ENCODE measurements around the gene ARHGEF26.

The ARHGEF26 gene

DNA sequence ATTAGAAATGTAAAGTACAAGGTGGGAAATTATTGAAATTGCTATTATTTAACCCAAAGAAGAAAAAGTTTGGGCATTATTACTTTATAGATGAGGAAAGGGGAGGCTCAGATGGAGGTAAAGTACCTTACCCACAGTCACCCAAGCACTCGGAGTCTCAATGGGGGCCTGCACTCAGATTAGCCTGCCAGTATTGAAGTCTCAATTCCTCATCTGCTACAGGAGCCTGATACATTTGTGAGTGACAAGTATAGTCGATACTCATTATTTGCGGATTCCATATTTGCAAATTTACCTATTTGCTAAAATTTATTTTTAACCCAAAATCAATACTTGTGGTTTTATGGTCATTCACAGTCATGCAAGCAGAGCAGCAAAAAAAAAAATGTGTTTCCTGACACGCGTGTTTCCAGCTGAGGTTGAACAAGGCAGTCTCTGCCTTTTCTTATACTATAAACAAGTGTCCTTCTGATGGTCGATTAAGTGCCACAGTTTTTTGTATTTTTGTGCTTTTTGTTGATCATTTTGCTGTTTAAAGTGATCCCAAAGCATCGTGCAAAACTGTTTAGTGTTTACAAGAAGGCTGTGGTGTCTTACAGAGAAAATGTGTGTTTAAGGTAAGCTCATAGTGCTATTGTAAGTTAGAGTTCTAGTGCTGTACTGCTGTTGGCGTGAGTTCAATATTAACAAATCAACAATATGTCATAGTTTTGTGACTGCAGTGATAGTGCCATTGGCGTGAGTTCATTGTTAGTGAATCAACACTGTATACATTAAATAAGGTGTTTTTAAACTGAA is 48.0 kb downstream of the ARHGEF26 start:
- no peak for DNase-seq

DNA sequence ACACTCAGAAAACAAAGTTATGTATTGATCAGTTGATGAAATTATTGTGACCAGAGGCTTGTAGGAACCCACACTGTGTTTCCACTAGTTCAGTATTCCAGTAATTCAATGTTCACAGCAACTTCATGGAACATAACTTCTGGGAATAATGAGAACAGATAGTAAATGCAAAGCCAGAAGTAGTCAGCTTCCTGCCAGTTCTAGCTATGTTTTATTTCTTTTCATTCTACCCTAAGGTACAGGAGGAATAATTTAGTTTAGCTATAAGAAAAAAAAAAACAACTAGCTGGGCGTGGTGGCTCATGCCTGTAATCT is 48.6 kb downstream of the ARHGEF26 start:
- no peak for DNase-seq

DNA sequence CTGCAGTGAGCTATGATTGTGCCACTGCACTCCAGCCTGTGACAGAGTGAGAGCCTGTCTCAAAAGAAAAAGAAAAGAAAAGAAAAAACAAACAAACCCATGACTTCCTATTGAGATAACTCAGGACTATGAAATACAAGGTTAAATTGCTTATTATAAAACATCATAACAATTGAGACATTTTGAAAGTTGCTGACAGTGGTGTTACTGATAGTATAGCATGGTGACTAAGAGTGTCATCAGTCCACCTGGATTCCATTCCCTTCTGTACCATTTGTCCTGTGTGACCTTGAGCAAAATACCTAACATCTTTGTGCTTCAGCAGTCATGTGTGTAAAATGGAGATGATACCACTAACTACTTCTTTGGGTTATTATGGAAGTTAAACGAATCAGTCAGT is 49.1 kb downstream of the ARHGEF26 start:
- DNase-seq: no peak

DNA sequence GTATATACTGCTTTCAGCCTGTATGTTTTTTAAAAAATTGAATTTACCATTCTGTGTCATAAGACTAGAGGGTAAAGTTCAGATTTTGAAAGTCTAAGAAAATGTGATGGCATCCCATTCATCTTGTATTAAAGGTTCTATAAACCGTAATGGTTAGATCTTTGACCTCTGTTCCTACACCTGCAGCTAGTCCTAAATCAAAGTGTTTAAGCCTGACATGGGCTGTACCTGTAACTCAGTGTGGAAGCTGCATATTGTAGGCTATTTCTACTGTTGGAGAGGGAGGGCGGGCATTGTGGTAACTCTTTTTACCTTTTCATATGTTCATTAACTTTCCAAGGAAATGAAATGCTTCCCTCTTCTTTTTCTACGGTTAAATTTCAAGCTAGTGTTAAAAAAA is 53.9 kb downstream of the ARHGEF26 start:
- DNase-seq: no peak

DNA sequence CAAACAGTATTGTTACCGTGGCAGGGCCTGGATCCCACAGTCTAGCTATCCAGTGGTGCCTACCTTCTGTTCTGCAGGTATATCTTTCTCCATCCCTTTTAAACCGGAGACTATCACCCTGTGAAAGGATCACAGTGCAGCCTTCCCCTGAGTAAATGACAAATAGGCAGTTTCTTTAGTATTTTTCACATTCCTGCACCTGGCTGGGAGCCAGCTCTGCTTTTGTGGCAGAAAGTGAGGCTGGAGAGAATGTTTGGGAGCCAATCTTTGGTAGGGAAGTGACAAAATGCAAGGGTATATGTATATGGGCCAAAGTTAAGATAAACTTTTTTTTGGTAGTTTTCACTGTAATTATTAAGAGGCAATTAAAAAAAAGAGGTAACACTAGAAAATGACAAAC is 54.8 kb downstream of the ARHGEF26 start:
- no peak for DNase-seq

DNA sequence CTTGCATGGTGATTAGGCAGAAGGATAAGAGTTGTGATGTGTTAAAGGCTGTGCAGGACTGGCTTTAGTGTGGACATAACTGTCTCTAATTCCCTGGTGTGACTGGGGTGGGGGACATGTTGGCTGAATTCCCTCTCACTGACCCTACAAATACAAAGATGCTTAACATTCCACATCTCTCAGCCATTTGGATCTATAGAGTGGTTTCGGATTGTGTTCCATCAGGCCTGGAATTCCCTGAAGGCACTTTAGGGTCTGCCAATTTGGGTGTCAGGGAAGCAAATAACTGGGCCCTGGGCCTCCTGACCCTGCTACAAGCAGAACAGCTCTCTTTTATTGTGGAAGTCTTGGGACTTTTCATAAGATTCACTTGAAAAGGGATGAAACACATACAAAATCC is 56.2 kb downstream of the ARHGEF26 start:
- DNase-seq: no peak

DNA sequence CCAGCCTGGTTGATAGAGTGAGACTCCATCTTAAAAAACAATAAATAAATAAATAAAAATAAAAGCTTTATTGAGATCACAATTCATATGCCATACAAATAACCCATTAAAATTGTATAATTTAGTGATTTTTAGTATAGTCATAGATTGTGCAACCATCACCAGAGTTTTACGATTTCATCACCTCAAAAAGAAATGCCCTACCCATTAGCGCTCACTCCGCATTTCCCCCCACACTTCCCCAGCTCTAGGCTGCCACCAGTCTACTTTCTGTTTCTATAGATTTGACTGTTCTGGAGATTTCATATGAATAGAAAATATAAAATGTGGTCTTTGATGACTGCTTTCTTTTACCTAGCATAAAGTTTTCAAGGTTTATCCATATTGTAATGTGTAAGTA is 57.0 kb downstream of the ARHGEF26 start:
- no peak for DNase-seq

DNA sequence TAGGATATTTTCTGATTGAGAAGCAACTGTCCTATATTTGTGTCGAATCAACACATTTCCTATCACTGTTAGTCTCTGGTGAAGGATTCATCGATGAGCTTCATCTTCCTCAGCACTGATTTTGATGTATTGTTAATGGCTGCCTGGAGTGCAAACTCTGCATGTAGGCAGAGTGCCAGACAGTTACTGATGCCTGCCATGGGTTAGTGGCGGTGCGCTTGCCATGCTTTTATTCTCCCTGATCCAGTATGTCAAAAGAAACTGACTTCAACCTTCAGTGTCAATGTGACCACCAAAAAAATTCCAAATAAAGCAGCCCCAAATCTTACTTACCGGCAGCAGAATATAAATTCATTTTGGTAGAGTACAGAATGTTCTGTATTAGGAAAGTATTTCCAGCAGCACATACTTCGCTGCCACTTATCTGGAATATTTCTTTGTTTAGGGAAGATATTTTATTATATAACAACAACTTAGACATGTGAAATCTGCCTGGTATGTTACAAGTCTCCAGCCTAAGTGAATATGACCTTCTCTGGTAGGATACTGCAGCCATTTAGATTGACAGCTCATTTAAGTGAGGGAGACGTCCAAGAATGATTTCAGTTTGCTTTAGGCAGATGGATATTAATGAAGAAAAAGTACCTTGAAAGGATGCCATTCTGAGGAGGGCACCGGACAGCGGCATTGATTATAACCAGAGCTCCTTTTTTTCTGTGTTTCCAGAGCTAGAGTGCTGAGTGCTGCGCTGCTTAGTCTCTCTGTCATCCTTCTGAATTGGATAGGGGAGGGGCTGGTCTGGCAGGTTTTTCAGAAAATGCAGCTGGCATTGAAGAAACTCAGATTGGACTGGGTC is 59.9 kb downstream of the ARHGEF26 start:
- DNase-seq: no peak

DNA sequence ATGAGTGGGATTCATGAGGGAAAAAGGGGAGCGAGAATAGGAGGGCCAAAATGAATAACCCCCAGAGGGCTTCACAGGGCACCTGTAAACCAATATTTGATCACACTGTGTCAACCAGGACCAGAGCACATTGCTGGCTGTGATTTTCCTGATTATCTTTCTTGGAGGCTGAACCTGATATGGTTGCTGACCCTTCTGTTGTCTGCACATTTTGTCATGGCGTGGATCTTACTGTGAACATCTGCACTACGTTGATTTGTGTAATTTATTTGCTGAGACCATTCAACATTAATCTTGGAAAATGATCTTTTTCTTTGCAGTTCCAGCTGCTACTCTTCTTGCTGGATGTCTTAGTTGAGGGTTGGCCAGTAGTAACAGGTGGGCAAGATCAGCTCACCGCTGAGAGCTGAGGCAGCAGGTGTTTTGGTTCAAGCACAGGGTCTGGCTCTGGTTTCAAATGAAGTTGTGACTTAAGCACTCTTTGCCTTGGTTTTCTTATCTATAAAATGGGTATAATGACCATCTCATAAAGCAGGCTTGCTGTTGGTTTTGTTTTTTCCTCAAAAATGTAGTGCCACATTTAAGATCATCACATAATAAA is 61.2 kb downstream of the ARHGEF26 start:
- DNase-seq: no peak

DNA sequence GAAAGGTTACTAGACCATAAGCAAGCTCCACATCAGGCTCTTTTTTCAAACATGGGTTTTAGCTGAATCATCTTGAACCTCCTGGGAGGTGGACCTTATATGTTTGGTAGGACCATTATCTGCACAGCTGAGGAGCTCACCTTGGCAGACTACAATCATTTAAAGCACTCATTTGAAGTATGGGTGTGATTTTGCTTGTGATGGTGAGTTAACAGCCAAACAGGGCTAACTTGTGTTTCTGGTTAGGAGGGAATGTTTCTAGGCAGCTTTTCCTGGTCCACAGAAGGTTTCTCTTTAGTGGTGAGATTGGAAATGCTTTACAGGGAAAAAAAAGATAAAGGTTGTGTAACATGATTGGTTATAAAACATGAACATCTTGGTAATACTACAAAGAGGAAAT is 61.8 kb downstream of the ARHGEF26 start:
- DNase-seq: no peak

DNA sequence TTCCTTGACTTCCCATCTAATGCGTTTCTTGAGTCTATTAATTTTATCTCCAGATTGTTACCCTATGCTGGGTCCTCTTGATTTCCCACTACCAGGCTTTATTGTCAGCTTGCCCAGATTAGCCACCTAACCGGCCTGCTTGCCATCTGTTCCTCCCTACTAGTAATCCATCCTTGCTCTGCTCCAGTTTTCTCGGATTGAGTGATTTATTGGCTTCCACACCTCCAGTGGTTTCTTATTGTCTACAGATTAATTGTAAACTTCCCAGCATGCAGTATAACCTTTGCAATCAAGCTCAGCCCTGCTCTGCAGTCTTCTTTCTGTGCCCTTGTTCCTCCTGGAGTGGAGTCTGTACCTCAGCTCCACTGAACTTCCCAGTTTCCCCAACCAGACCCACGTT is 63.4 kb downstream of the ARHGEF26 start:
- no peak for DNase-seq

DNA sequence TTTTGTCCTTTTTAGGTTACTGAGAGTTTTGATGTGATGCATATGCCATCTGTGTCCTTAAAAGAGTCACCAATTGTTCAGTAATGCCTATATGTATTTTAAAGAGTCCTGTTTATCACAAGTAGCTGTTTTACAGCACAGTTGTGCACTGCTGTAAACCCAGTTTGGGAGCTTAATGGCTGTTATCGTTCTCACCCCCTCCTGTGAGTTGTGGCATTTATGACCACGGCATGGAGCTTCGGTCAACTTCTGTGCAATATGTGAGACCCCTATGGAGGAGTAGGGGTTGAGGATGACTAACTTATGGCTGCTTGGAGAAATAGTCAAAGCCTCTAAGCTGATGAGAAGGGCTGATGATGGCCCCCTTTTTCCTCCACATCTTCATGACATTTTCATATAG is 67.2 kb downstream of the ARHGEF26 start:
- no peak for DNase-seq

DNA sequence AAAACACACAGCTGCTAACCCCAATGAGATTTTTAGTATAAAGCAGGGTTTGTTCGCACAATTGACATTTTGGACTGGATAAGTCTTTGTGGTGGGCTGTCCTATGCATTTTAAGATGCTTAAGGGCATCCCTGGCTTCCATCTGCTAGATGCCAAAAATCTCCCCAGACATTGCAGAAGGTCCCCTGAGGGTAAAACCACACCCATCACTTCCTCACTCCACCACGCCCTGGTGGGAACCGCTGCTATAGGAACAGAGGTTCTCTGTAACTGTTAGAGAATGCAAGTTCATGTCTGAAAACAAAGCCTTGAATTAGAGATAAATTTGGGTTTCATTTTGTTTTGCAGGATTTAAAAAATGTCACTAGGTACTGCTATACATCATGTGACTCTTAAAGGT is 67.7 kb downstream of the ARHGEF26 start:
- no peak for DNase-seq

DNA sequence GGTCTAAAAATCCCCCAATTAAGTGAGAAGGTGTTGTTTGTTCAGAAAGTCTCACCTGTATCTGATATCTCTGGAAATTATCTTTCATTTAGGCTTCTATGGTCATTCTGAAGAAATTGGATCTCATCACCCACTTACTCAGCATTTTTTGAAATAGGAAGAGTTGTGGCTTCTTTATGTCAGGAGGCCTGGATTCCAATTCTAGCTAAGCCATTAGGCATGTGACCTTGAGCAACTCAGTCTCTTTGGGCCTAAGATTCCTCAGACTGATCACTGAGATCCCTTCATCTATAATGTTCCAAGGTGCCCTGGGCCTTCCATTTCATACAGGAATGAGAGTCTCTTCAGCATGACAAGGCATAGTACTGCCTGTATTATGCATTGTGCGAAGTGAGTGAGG is 70.3 kb downstream of the ARHGEF26 start:
- no peak for DNase-seq

DNA sequence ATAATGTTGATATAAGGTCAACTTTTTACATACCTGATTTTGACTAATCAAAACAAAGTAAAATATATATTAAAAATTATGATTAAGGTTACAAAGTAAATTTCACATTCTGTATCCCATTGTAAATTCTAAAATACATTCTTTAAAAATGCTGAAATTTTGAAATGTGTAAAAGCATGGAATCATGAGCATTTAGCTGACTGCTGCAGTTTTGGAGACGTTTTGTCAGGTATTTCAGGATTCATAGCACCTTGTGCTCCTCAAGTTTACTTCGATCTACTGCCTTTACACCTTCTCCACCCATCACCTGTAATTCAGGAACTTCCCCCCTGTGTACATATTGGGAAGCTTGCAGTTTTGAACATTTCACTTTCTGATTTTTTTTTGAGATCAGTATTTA is 71.0 kb downstream of the ARHGEF26 start:
- no peak for DNase-seq

DNA sequence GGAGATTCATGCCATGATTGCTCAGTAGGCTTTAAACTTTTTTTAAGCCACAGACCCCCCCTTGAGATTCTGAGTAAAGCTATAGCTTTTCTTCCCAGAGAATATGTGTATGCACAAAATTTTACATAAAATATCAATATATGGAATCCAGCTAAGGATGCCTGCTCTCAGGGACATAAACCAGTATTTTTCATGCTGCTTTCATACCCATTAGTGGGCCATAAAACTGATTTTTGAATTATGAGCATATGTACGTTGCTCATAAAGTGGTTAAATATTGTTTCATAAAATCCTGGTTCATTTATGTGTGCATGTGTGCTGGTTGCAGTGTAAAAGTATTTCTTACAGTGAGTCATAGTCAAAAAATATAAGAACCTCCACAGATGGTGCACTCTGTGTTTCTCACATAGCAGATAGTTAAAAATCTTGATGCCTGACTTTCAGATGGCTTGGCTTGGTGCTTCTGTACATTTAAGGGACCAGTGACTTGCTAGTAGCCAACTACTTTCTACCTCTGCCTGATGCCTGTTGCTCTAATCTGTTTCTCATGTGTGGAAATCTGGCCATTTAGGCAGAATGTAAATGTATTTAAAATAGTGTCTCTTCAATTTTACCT is 71.9 kb downstream of the ARHGEF26 start:
- DNase-seq: no peak

DNA sequence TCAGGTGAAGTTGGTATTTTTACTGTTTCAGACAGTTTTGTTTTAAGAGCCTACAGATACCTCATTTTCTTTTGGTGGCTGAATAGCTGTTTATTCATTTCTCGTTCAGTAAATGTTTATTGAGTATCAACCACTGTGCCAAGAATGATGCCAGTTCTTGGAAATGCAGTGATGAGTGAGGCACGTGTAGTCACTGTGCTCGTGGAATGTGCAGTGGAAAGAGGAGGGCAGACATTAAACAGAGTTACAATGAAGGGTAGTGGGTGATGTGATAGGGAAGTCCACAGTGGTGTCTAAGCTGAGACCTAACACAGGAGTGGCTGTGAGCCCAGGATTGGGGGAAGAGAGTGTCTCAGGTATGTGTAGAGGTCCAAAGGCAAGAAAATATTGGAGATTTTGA is 73.7 kb downstream of the ARHGEF26 start:
- no peak for DNase-seq

DNA sequence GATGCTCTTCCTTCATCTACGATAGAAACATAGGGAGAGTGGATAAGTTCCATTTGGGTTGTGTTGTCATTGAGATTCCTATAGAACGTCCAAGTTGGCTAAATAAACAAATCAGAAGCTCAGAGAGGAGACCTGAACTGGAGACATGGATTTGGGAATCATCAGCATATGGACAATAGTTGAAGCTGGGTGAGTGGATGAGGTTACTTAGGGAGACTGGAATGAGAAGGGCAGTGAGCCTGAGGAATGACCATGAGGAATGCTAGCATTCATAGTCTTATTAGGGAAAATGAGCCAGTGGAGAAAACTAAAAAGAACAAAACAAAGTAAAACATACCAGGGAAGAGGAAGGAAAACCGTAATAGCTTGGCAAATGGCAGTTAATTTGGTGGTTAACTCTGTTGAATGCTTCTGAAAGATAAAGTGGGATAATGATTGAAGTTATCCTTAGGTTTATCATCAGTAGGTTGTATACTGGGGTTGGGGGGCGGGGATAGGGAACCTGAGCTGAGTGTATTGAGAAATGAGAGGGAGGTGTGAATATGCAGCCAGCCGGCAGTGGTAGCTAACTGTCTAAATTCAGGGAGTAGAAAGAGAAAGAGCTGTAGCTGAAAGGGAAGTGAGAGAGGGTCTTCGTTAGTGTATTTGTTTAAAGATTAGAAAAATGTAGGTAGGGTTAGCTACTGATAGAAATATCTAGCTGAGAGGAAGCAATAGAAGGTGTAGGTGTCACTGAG is 74.6 kb downstream of the ARHGEF26 start:
- no peak for DNase-seq

DNA sequence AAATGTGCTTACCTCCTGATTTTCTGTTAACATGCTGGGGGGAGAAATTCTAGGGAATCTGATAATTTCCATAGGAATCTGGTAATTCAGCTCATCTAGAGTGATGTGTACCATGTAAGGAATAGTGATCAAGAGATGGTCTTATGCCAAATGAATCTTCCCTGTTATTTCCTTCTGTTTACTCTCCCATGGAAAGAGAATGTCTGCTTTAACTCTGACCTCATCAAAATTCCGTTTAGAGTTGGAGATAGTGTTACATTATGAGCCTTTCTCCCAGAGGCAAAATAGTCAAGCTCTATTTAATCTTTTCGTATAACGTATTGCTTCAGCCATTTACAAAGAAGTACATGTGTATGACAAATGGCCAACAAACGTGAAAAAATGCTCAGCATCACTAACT is 76.6 kb downstream of the ARHGEF26 start:
- DNase-seq: no peak

DNA sequence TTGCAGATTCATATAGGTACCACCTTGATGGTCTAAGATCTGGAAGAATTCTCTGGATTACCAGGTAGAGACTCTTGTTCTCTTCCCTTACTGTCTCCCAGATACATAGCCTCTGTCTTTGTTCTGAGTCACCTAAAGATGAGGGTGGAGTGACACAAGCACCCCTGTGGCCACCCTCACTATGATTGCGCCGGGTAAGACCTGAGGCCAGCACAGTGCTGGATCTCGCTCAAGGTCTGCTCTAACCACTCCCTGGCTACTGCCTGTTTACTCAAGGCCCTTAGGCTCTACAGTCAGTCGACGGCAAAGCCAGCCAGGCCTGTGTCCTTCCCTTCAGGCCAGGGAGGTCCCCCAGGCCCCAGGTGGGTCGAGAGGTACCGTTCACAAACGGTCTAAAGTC is 88.3 kb downstream of the ARHGEF26 start:
- no peak for DNase-seq

DNA sequence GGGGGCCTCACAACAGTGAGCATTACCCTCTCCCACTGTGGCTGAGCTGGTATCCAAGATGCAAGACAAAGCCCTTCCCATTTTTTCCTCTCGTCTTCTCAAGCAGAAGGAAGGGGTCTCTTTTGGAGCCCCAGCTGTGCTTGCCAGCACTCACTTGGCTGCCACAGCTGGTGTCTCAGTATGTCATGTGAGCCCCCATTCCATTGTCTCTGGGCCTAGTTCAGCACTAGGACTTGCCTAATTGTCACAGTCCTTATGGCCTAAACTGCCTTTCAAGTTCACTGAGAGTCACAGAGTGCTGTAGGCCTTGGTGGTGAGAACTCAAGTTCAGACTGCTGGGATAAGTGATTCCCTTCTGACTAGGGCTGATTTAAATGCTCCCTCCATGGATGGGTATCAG is 89.8 kb downstream of the ARHGEF26 start:
- no peak for DNase-seq

DNA sequence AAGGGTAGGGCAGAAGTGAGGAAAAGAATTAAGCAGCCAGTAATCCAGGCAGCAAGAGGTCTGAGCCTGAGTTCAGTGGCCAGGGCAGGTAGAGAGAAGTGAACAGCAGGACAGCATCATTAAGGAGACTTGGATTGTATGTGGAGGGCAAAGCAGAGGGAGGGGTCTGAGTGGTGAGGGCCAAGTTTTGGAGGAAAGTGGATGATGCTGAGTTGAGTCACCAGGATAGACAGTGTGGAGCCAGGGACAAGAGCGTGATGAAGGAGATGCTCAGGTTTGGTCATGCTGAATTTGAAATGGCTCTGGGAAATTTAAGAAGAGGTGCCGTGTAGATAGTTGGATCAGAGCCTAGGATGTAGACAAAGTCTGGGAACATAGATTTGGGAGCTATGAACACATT is 93.1 kb downstream of the ARHGEF26 start:
- no peak for DNase-seq

DNA sequence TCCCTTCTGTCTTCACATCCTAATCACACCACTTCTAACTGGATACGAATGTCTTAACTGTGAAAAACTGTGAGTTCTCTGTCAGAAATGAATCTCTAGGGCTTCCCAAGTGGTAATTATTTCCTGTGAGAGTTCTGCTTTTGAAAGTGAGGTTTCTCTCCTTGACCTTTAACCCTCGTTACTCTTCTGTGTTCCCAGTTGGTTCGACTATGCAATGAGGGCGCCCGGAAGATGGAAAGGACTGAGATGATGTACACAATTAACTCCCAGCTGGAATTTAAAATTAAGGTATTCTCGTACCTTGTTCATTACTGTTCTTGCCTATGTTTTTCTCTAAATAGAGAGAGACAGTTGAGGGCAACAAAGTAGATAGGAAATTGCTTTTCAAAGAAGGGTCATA is 96.5 kb downstream of the ARHGEF26 start:
- no peak for DNase-seq
